Measurements from ENCODE around the gene CAMK1.

Gene CAMK1

DNA sequence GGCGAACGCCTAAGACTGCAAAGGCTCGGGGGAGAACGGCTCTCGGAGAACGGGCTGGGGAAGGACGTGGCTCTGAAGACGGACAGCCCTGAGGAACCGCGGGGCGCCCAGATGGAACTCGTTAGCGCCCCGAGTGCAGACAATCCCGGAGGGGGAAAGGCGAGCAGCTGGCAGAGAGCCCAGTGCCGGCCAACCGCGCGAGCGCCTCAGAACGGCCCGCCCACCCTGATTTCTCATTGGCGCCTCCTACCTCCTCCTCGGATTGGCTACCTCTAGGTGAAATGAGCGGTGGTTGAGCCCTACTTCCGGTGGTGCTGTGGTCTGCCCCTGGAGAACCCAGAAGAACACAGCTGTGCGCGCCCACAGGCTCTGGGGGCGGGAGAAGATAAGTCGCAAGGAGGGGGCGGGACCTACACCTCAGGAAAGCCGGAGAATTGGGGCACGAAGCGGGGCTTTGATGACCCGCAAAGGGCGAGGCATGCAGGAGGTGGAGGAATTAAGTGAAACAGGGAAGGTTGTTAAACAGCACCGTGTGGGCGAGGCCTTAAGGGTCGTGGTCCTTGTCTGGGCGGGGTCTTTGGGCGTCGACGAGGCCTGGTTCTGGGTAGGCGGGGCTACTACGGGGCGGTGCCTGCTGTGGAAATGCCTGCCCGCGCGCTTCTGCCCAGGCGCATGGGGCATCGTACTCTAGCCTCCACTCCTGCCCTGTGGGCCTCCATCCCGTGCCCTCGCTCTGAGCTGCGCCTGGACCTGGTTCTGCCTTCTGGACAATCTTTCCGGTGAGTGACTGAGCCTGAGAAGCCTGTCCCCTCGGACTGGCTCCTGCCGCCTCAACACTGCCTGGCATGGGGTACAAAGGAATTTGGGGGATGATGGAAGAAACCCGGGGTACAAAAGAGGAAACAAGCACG is 19.8 kb downstream of the CAMK1 start, which contains the start of gene OGG1:
OGG1 (plus strand) TSS at position 308 of the 911 bp plus-strand sequence; CDS start at position 643, 335 bp downstream.
- DNase-seq (ENCODE audit: insufficient read length, low spot score) = peak; percentile 99
- TF ChIP-seq, protein P1, sequence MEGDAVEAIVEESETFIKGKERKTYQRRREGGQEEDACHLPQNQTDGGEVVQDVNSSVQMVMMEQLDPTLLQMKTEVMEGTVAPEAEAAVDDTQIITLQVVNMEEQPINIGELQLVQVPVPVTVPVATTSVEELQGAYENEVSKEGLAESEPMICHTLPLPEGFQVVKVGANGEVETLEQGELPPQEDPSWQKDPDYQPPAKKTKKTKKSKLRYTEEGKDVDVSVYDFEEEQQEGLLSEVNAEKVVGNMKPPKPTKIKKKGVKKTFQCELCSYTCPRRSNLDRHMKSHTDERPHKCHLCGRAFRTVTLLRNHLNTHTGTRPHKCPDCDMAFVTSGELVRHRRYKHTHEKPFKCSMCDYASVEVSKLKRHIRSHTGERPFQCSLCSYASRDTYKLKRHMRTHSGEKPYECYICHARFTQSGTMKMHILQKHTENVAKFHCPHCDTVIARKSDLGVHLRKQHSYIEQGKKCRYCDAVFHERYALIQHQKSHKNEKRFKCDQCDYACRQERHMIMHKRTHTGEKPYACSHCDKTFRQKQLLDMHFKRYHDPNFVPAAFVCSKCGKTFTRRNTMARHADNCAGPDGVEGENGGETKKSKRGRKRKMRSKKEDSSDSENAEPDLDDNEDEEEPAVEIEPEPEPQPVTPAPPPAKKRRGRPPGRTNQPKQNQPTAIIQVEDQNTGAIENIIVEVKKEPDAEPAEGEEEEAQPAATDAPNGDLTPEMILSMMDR (IDR thresholded peaks at IDR 0.05; ENCODE audit: insufficient read depth, missing control alignments) = no peak
- FAIRE-seq = no peak

DNA sequence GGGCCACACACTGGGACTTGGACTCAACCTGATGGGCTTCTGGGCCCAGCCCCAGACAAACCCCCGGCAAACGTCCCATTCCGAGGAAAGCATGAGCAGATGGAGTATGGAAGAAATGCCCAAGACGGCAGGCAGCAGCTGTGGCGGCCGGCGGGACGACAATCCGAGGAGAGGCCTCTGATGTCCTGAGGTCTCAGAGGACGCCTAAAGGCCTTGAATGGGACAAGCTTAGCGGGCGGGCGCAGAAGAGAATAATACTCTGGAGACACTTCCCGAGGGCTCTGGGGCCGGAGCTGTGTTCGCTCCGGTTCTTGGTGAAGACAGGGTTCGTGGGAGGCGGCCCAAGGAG is 20.5 kb downstream of the CAMK1 start:
- DNase-seq (ENCODE audit: insufficient read length, low spot score) = no peak
- TF ChIP-seq, protein P1 (IDR thresholded peaks at IDR 0.05; ENCODE audit: insufficient read depth, missing control alignments) = no peak

DNA sequence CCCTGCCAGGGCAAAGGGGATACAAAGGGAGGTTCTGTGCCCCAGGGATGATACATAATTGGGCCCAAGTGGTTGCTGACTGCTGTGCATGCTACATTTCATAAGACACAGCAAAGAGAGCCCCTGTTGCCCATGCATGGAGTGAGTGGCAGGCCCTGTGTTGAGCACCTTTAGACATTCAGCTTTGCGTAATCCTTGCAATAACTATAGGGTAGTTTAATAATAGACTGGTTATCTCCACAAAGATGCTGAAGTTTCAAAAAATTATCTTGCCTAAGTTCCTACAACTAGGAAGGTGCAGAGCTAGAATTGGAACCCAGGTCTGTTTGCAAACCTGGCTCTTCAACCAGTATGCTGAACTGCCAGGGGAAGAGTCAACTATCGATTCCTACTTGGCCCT is 21.7 kb downstream of the CAMK1 start:
- no peak for DNase-seq (ENCODE audit: insufficient read length, low spot score)
- TF ChIP-seq, protein P1 (IDR thresholded peaks at IDR 0.05; ENCODE audit: insufficient read depth, missing control alignments) = no peak
- no peak for FAIRE-seq

More for the DNA sequence above, 20.5 kb downstream of the CAMK1 start:
- FAIRE-seq = no peak

DNA sequence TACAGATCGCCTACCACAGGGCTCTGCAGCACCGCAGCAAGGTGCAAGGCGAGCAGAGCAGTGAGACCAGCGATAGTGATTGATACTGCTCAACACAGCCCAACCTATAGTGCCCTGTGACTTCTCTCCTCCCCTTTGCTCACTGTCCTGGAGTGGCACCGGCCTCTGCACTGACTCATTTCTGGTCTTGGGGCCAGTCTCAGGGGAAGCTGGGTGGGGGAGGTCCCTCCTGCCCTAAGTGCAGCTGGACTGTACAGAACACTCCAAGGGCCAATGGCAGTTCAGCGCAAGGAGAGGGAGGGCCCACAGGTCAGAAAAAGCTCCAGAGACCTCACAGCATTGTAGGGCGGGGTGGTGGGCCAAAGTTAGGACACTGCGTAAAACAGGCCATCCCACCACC is 22.5 kb downstream of the CAMK1 start:
- DNase-seq (ENCODE audit: insufficient read length, low spot score) (no peak), FAIRE-seq (no peak)
- TF ChIP-seq, protein P1 (IDR thresholded peaks at IDR 0.05; ENCODE audit: insufficient read depth, missing control alignments) = no peak

DNA sequence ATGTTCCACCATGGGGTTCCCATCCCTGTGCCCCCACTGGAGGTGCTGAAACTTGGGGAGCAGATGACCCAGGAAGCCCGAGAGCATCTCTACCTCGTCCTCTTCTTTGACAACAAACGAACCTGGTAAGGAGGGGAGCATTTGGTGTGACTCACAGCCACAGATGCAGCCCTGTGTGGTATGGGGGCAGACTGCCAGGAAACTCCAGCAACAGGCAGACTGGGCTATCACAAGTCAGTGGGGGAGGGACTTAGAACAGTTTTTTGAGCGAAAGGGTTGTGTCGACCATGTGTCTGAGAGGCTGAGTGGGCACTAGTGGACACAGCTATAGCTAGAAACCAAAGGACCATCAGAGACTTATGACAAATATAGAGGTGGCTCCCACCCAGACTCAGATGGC is 23.4 kb downstream of the CAMK1 start:
- DNase-seq (ENCODE audit: insufficient read length, low spot score) (no peak), FAIRE-seq (no peak)
- TF ChIP-seq, protein P1 (IDR thresholded peaks at IDR 0.05; ENCODE audit: insufficient read depth, missing control alignments) = no peak

DNA sequence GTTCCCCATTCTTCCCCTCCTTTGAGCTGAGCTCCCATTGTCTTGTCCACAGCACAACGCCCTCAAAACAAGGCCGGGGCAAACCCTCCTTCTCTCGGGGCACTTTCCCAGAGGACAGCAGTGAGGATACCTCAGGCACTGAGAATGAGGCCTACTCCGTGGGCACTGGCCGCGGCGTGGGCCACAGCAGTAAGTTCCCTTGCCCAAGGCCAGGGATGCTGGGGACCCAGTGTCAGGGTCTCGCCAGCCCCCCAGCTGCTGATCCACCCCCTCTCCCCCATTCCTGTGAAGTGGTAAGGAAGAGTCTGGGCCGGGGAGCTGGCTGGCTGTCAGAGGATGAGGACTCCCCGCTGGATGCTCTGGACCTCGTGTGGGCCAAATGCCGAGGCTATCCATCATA is 24.2 kb downstream of the CAMK1 start:
- TF ChIP-seq, protein P1 (IDR thresholded peaks at IDR 0.05; ENCODE audit: insufficient read depth, missing control alignments) = no peak
- DNase-seq (ENCODE audit: insufficient read length, low spot score) = no peak
- FAIRE-seq = no peak

DNA sequence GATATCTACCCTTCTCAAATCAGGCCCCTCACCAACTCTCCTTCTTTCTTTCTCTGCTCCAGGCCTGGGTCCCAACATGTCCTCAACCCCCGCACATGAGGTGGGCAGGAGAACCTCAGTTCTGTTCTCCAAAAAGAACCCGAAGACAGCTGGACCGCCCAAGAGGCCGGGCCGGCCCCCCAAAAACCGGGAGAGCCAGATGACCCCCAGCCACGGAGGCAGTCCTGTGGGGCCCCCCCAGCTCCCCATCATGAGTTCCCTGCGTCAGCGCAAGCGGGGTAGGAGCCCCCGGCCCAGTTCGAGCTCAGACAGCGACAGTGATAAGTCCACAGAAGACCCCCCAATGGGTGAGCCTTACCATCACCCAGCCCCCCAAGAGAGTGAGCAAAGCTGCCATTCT is 25.6 kb downstream of the CAMK1 start:
- DNase-seq (ENCODE audit: insufficient read length, low spot score) = no peak
- TF ChIP-seq, protein P1 (IDR thresholded peaks at IDR 0.05; ENCODE audit: insufficient read depth, missing control alignments) = no peak
- no peak for FAIRE-seq

Measured in D721Med (cell line).